K562 (cell line): ENCODE data around the gene C3. TPM values are rescaled to one million over a fixed set of nuclear protein-coding genes. Genes with fewer than 3 reads are reported as not detected.

Experiments used
- AFF4 ChIP-seq: sonication (generic); formaldehyde crosslinking; IDR thresholded peaks from 2 replicates; pipeline ENCODE4 v1.8.0; 2023; ENCODE audit warnings: mild to moderate bottlenecking, missing genetic modification reagents
- ARID1B ChIP-seq: fragments of 450-650 bp; IDR thresholded peaks from 2 replicates; pipeline ENCODE4 v1.6.1; 2016; ENCODE audit warnings: antibody characterized with exemption, mild to moderate bottlenecking, inconsistent platforms
- ARID2 ChIP-seq: fragments of 450-650 bp; IDR thresholded peaks from 2 replicates; pipeline ENCODE4 v1.6.1; 2017; ENCODE audit warnings: antibody characterized with exemption, mild to moderate bottlenecking
- HOXB6 ChIP-seq: fragments of 250-450 bp; sonication (Bioruptor Pico); IDR thresholded peaks from 2 replicates; pipeline ENCODE4 v1.5.1; 2022; ENCODE audit warnings: mild to moderate bottlenecking, borderline replicate concordance
- KLF1 ChIP-seq: fragments of 450-650 bp; IDR thresholded peaks from 2 replicates; pipeline ENCODE4 v1.6.1; 2016; ENCODE audit warnings: missing genetic modification characterization, missing compliant biosample characterization
- LARP7 ChIP-seq: fragments of 450-650 bp; IDR thresholded peaks from 2 replicates; pipeline ENCODE4 v1.6.1; 2016
- MECOM ChIP-seq: fragments of 250-450 bp; sonication (Bioruptor Pico); IDR thresholded peaks from 2 replicates; pipeline ENCODE4 v1.8.0; 2022; ENCODE audit warnings: inconsistent platforms
- MEF2D ChIP-seq: conservative IDR thresholded peaks from 2 replicates; pipeline ENCODE4 v1.6.1; 2016; ENCODE audit warnings: low read depth, missing genetic modification characterization, missing compliant biosample characterization
- NR1H2 ChIP-seq: sonication (generic); formaldehyde crosslinking; IDR thresholded peaks from 2 replicates; pipeline ENCODE4 v1.4.0; 2020; ENCODE audit warnings: mild to moderate bottlenecking, missing genetic modification reagents
- NR2C1 ChIP-seq, 2 experiments: fragments of 450-650 bp; IDR thresholded peaks; 2 replicates each; pipeline ENCODE4 v1.6.1; 2017; ENCODE audit warnings: mild to moderate bottlenecking in 2 of 2, antibody characterized with exemption in 1 of 2, inconsistent platforms in 1 of 2, missing compliant biosample characterization in 1 of 2, missing genetic modification characterization in 1 of 2
- RBM39 ChIP-seq: fragments of 200-400 bp; formaldehyde crosslinking; optimal IDR thresholded peaks from 2 replicates; pipeline ENCODE3; 2018; ENCODE audit warnings: low read depth, low read length
- TEAD4 ChIP-seq, 2 experiments: sonication (generic) in 1 of 2; formaldehyde crosslinking in 1 of 2; IDR thresholded peaks; 2 replicates each; pipeline versions ENCODE4 v1.6.1 to v1.8.0; 2012 to 2022; ENCODE audit warnings: borderline replicate concordance in 1 of 2, inconsistent platforms in 1 of 2, low read length in 1 of 2, mild to moderate bottlenecking in 1 of 2, missing genetic modification reagents in 1 of 2
- polyA plus RNA-seq, 8 experiments: library from polyadenylated mRNA; depleted of rRNA in 4 of 8; stranded (reverse) in 5 of 8; unstranded in 3 of 8; fragments of >200 nt; fragmentation: Nextera tagmentation in 2 of 8; fragmentation: Illumina TruSeq in 1 of 8; extraction: Ambion mirVana in 2 of 8; extraction: Trizol in 1 of 8; gene quantifications; 2 replicates each; pipeline versions ENCODE4 v1.2.1 to v1.2.3, GENCODE V29; 2011 to 2014; ENCODE audit warnings: inconsistent platforms in 1 of 8, missing spikeins in 1 of 8
- total RNA-seq, 7 experiments: library from RNA; depleted of rRNA in 6 of 7; stranded (reverse); fragments of >200 nt in 6 of 7; fragmentation: Illumina TruSeq in 2 of 7; extraction: Trizol in 2 of 7; gene quantifications; 2 replicates each; pipeline versions ENCODE4 v1.2.1 to v1.2.3, GENCODE V29; 2011 to 2021; ENCODE audit warnings: low replicate concordance in 1 of 7
- TF ChIP-seq, protein P1 (sequence below), 2 experiments: fragments of 450-650 bp in 1 of 2; sonication (generic) in 1 of 2; formaldehyde crosslinking in 1 of 2; IDR thresholded peaks; 2 replicates each; pipeline versions ENCODE4 v1.7.1 to v1.9.0; 2016 to 2022; ENCODE audit warnings: inconsistent platforms in 1 of 2, mild to moderate bottlenecking in 1 of 2, missing genetic modification reagents in 1 of 2

C3 gene
- total and polyA plus RNA-seq, 9 of the 15 experiments (the other 6 are each of a cell fraction or from before 2014, with no cell fraction given): 0.59 to 10.6 (median 2.2) TPM

DNA sequence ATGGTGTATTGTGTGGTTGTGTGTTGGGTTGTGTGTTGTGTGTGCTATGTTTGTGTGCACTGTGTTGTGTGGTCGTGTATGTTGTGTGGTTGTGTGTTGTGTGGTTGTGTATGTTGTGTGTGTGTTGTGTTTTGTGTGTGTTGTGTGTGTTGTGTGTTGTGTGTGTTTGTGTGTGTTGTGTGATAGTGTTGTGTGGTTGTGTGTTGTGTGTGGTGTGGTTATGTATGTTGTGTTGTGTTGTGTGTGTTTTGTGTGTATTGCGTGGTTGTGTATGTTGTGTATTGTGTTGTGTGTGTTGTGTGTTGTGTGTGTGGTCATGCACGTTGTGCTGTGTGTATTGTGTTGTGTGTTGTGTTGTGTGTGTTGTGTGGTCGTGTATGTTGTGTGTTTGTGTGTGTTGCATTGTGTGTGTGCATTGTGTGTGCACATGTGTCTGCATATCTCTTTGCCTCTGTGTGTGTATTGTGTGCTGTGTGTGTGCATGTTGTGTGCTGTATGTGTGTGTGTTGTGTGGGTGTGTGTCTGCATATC lies 2.9 kb downstream of the C3 start (continued):
- TF ChIP-seq, protein P1, sequence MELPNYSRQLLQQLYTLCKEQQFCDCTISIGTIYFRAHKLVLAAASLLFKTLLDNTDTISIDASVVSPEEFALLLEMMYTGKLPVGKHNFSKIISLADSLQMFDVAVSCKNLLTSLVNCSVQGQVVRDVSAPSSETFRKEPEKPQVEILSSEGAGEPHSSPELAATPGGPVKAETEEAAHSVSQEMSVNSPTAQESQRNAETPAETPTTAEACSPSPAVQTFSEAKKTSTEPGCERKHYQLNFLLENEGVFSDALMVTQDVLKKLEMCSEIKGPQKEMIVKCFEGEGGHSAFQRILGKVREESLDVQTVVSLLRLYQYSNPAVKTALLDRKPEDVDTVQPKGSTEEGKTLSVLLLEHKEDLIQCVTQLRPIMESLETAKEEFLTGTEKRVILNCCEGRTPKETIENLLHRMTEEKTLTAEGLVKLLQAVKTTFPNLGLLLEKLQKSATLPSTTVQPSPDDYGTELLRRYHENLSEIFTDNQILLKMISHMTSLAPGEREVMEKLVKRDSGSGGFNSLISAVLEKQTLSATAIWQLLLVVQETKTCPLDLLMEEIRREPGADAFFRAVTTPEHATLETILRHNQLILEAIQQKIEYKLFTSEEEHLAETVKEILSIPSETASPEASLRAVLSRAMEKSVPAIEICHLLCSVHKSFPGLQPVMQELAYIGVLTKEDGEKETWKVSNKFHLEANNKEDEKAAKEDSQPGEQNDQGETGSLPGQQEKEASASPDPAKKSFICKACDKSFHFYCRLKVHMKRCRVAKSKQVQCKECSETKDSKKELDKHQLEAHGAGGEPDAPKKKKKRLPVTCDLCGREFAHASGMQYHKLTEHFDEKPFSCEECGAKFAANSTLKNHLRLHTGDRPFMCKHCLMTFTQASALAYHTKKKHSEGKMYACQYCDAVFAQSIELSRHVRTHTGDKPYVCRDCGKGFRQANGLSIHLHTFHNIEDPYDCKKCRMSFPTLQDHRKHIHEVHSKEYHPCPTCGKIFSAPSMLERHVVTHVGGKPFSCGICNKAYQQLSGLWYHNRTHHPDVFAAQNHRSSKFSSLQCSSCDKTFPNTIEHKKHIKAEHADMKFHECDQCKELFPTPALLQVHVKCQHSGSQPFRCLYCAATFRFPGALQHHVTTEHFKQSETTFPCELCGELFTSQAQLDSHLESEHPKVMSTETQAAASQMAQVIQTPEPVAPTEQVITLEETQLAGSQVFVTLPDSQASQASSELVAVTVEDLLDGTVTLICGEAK (IDR thresholded peaks at IDR 0.05): no peak
- TF ChIP-seq, protein P1 (CRISPR knock-in tag; IDR thresholded peaks at IDR 0.05): peak; percentile 68
- TF ChIP-seq TEAD4 (IDR thresholded peaks at IDR 0.05; ENCODE audit: low read length): peak; percentile 39
- peak; percentile 49; the same call in 1 of the 2 replicates for TF ChIP-seq TEAD4 (CRISPR knock-in tag; IDR thresholded peaks at IDR 0.05; ENCODE audit: borderline replicate concordance)
- peak; percentile 80 for TF ChIP-seq MEF2D (tag)
- peak; percentile 29; the same call in 1 of the 2 replicates for TF ChIP-seq HOXB6
- TF ChIP-seq ARID2: peak; percentile 87
- TF ChIP-seq MECOM (CRISPR knock-in tag): no peak
- peak; percentile 66 for TF ChIP-seq ARID1B
- 0 out of 2 replicates have a peak, but pooled peaks have one; percentile 27 for TF ChIP-seq NR1H2 (CRISPR knock-in tag)
- no peak for TF ChIP-seq KLF1
- TF ChIP-seq AFF4 (CRISPR knock-in tag): peak; percentile 53; the same call in 1 of the 2 replicates
- TF ChIP-seq NR2C1 (IDR thresholded peaks at IDR 0.05): 0 out of 2 replicates have a peak, but pooled peaks have one; percentile 56
- TF ChIP-seq NR2C1 (tag; IDR thresholded peaks at IDR 0.05): no peak
- TF ChIP-seq LARP7: peak; percentile 97
- TF ChIP-seq RBM39: peak; percentile 68
